Trophoblast cell (in vitro differentiated cells and primary cell): ENCODE measurements around the gene SF3B2.

Source experiments
- DNase-seq, 2 donors: peaks; one replicate each; pipeline ENCODE4 v3.0.0-alpha.2; 2016
- H2AFZ ChIP-seq: 2 replicates; pipeline ENCODE4 v1.6.1; 2013; ENCODE audit warnings: low read length, moderate library complexity, mild to moderate bottlenecking; ENCODE audit not compliant: insufficient read depth, poor library complexity
- H2AK5ac ChIP-seq: 2 replicates; pipeline ENCODE4 v1.6.1; 2013; ENCODE audit warnings: mild to moderate bottlenecking, low read length
- H2BK120ac ChIP-seq: 2 replicates; pipeline ENCODE4 v1.6.1; 2013; ENCODE audit warnings: low read length, mild to moderate bottlenecking, moderate library complexity; ENCODE audit not compliant: insufficient read depth, poor library complexity
- H2BK12ac ChIP-seq: 2 replicates; pipeline ENCODE4 v1.6.1; 2013; ENCODE audit warnings: mild to moderate bottlenecking, low read length, moderate library complexity
- H2BK5ac ChIP-seq: 2 replicates; pipeline ENCODE4 v1.6.1; 2013; ENCODE audit warnings: low read length, low read depth, moderate library complexity, mild to moderate bottlenecking; ENCODE audit not compliant: poor library complexity
- H3K14ac ChIP-seq: 2 replicates; pipeline ENCODE4 v1.6.1; 2013; ENCODE audit warnings: mild to moderate bottlenecking, low read length
- H3K18ac ChIP-seq: 2 replicates; pipeline ENCODE4 v1.6.1; 2013; ENCODE audit warnings: mild to moderate bottlenecking, low read length
- H3K23ac ChIP-seq: 2 replicates; pipeline ENCODE4 v1.6.1; 2013; ENCODE audit warnings: low read length
- H3K27ac ChIP-seq: 2 replicates; pipeline ENCODE4 v1.5.1; 2013; ENCODE audit warnings: low read depth, mild to moderate bottlenecking, inconsistent platforms, low read length, moderate library complexity
- H3K27me3 ChIP-seq: 2 replicates; pipeline ENCODE4 v1.6.1; 2013; ENCODE audit warnings: inconsistent platforms, mild to moderate bottlenecking, low read length, moderate library complexity; ENCODE audit not compliant: insufficient read depth
- H3K36me3 ChIP-seq, 2 experiments: 1 replicate in 1 of 2; 2 replicates in 1 of 2; pipeline ENCODE4 v1.6.1; 2013; ENCODE audit warnings: low read length in 2 of 2, mild to moderate bottlenecking in 2 of 2, moderate library complexity in 1 of 2; ENCODE audit not compliant: insufficient read depth in 2 of 2, control insufficient read depth in 1 of 2
- H3K4ac ChIP-seq: 2 replicates; pipeline ENCODE4 v1.6.1; 2013; ENCODE audit warnings: low read depth, mild to moderate bottlenecking, low read length, moderate library complexity
- H3K4me1 ChIP-seq, 2 experiments: 1 replicate in 1 of 2; 2 replicates in 1 of 2; pipeline ENCODE4 v1.6.1; 2013; ENCODE audit warnings: low read length in 2 of 2, mild to moderate bottlenecking in 2 of 2, moderate library complexity in 1 of 2; ENCODE audit not compliant: insufficient read depth in 2 of 2, control insufficient read depth in 1 of 2
- H3K4me2 ChIP-seq: 2 replicates; pipeline ENCODE4 v1.6.1; 2013; ENCODE audit warnings: inconsistent platforms, mild to moderate bottlenecking, low read length, moderate library complexity
- H3K4me3 ChIP-seq: 2 replicates; pipeline ENCODE4 v1.5.1; 2013; ENCODE audit warnings: mild to moderate bottlenecking, low read depth, low read length, inconsistent platforms
- H3K79me1 ChIP-seq: one replicate; pipeline ENCODE4 v1.6.1; 2013; ENCODE audit warnings: low read length
- H3K79me2 ChIP-seq: 2 replicates; pipeline ENCODE4 v1.6.1; 2013; ENCODE audit warnings: low read length, mild to moderate bottlenecking; ENCODE audit not compliant: control insufficient read depth, insufficient read depth, poor library complexity
- H3K9ac ChIP-seq: 2 replicates; pipeline ENCODE4 v1.6.1; 2013; ENCODE audit warnings: mild to moderate bottlenecking, low read length
- H3K9me3 ChIP-seq: 2 replicates; pipeline ENCODE4 v1.6.1; 2013; ENCODE audit warnings: low read depth, mild to moderate bottlenecking, control low read depth, inconsistent platforms, low read length; ENCODE audit not compliant: insufficient read depth
- H4K12ac ChIP-seq: 2 replicates; pipeline ENCODE4 v1.6.1; 2013; ENCODE audit warnings: low read depth, mild to moderate bottlenecking, low read length, moderate library complexity
- H4K8ac ChIP-seq: 2 replicates; pipeline ENCODE4 v1.6.1; 2013; ENCODE audit warnings: low read depth, mild to moderate bottlenecking, low read length, moderate library complexity
- H4K91ac ChIP-seq: one replicate; pipeline ENCODE4 v1.6.1; 2013; ENCODE audit warnings: low read depth, mild to moderate bottlenecking, low read length, moderate library complexity
- WGBS: extraction: QIAGEN DNeasy Blood & Tissue Kit; methylation state at CpG from one replicate; pipeline ENCODE4 v1.1.7; 2013; ENCODE audit warnings: missing lambda C conversion rate; ENCODE audit not compliant: insufficient read length, insufficient coverage; ENCODE audit errors: extremely low coverage; 5-methylcytosine and 5-hydroxymethylcytosine counted together

Gene SF3B2

GRCh38 chr11:66107600-66108510 is 55.7 kb downstream of the SF3B2 start:
- H4K8ac ChIP-seq: no peak overlapping the region
- WGBS: no CpG with 5 or more reads among the region's 3 CpGs
- peak overlapping the region; percentile 50 for H3K18ac ChIP-seq
- peaks cover 14 to 25% of the 10 kb centered on the region in 2 experiments for H3K4me1 ChIP-seq
- peak overlapping the region; percentile 10 for H4K91ac ChIP-seq
- H3K4me2 ChIP-seq: no peak overlapping the region
- no peak overlapping the region for H2BK12ac ChIP-seq
- no peaks in the 10 kb centered on the region for H3K27me3 ChIP-seq
- no peaks in the 10 kb centered on the region for H3K9me3 ChIP-seq
- no peak overlapping the region for H2AFZ ChIP-seq
- H3K4ac ChIP-seq: no peak overlapping the region
- peaks cover 4% of the 10 kb centered on the region for H3K79me2 ChIP-seq
- no peak overlapping the region for H3K23ac ChIP-seq
- H3K27ac ChIP-seq: peak overlapping the region; percentile 83
- no peak overlapping the region for H3K14ac ChIP-seq
- H3K9ac ChIP-seq: no peak overlapping the region
- H3K4me3 ChIP-seq: no peak overlapping the region
- H2BK5ac ChIP-seq: peak overlapping the region; percentile 21
- H3K79me1 ChIP-seq: peaks cover 8% of the 10 kb centered on the region
- H2BK120ac ChIP-seq: no peak overlapping the region
- H3K36me3 ChIP-seq: no peaks in the 10 kb centered on the region
- no peak overlapping the region for H2AK5ac ChIP-seq
- DNase-seq: peak; percentile 23 to 55
- no peak overlapping the region for H4K12ac ChIP-seq

DNA sequence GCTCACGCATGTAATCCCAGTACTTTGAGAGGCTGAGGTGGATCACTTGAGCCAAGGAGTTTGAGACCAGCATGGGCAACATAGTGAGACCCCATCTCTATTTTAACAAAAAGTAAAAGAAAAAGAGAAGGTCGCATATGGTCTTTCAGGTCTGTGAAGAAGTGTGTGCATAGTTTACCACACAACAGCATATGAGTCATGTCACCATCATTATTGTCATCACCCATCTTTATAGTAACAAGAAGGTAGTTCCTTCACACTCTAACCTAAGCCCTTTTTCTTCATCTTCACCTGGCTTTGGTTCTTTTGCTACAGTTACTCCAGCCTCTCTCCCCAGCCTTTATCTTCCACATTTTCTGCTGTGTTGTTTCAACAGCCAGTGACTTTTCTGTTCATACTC is 57.1 kb downstream of the SF3B2 start:
- peaks cover 4% of the 10 kb centered on the region for H3K79me2 ChIP-seq
- H2BK120ac ChIP-seq: no peak overlapping the region
- no peak overlapping the region for H4K91ac ChIP-seq
- WGBS: no CpG with 5 or more reads among the region's 2 CpGs
- no peak overlapping the region for H3K23ac ChIP-seq
- no peak overlapping the region for H3K4me2 ChIP-seq
- no peak overlapping the region for H2BK5ac ChIP-seq
- DNase-seq: no peak
- no peak overlapping the region for H4K12ac ChIP-seq
- H3K27me3 ChIP-seq: no peaks in the 10 kb centered on the region
- no peak overlapping the region for H3K4ac ChIP-seq
- H3K14ac ChIP-seq: no peak overlapping the region
- no peak overlapping the region for H3K9ac ChIP-seq
- H4K8ac ChIP-seq: no peak overlapping the region
- peaks cover 14 to 25% of the 10 kb centered on the region in 2 experiments for H3K4me1 ChIP-seq
- H2AFZ ChIP-seq: no peak overlapping the region
- H3K9me3 ChIP-seq: no peaks in the 10 kb centered on the region
- no peak overlapping the region for H3K18ac ChIP-seq
- H3K79me1 ChIP-seq: peaks cover 8% of the 10 kb centered on the region
- no peak overlapping the region for H2AK5ac ChIP-seq
- H2BK12ac ChIP-seq: no peak overlapping the region
- H3K36me3 ChIP-seq: no peaks in the 10 kb centered on the region
- no peak overlapping the region for H3K4me3 ChIP-seq
- no peak overlapping the region for H3K27ac ChIP-seq

DNA sequence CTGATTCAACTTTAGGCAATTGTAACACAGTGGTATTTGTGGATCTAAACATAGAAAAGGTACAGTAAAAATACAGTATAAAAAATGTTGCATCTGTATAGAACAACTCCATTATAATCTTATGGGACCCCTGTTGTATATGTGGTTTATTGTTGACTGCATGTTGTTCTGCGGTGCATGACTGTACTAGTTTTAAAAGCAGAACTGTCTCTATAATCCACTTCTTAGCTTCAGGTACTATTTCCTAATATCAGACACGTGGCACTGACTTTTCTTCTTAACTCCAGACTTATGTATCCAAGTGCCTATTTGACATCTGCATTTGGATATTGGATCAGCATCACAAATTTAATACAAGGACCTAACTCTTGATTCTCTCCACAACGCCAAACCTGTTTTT is 59.0 kb downstream of the SF3B2 start:
- Histone ChIP-seq H3K14ac (no peak overlapping the region), H4K12ac (no peak overlapping the region), H4K8ac (no peak overlapping the region), H3K9ac (no peak overlapping the region), H3K36me3 (no peaks in the 10 kb centered on the region), H3K27ac (no peak overlapping the region), H3K79me1 (peaks cover 8% of the 10 kb centered on the region), H3K9me3 (no peaks in the 10 kb centered on the region), H2BK12ac (no peak overlapping the region), H3K23ac (no peak overlapping the region), H3K4me2 (no peak overlapping the region), H4K91ac (no peak overlapping the region), H2AK5ac (no peak overlapping the region), H2BK5ac (no peak overlapping the region), H3K79me2 (peaks cover 3% of the 10 kb centered on the region), H3K4ac (no peak overlapping the region), H3K4me1 (peaks cover 17 to 31% of the 10 kb centered on the region in 2 experiments), H3K4me3 (no peak overlapping the region), H2BK120ac (no peak overlapping the region), H3K27me3 (no peaks in the 10 kb centered on the region), H2AFZ (no peak overlapping the region), H3K18ac (no peak overlapping the region)
- no CpG with 5 or more reads among the region's 3 CpGs for WGBS
- DNase-seq: no peak

- Histone ChIP-seq H4K91ac (peak overlapping the region; percentile 41), H3K14ac (peak overlapping the region; percentile 7), H3K4ac (peak overlapping the region; percentile 28), H3K4me1 (peaks cover 20 to 27% of the 10 kb centered on the region in 2 experiments), H4K12ac (no peak overlapping the region), H4K8ac (no peak overlapping the region), H2AK5ac (peak overlapping the region; percentile 13), H2BK120ac (peak overlapping the region; percentile 1), H2BK12ac (peak overlapping the region; percentile 20), H3K27me3 (no peaks in the 10 kb centered on the region), H3K79me2 (peaks cover 3% of the 10 kb centered on the region), H3K4me2 (no peak overlapping the region), H3K27ac (peak overlapping the region; percentile 14), H3K9ac (no peak overlapping the region), H3K79me1 (peaks cover 8% of the 10 kb centered on the region), H3K18ac (peak overlapping the region; percentile 62), H3K4me3 (no peak overlapping the region), H3K23ac (no peak overlapping the region), H2BK5ac (peak overlapping the region; percentile 1), H2AFZ (no peak overlapping the region), H3K36me3 (no peaks in the 10 kb centered on the region), H3K9me3 (no peaks in the 10 kb centered on the region)
- DNase-seq: no peak
- no CpG with 5 or more reads among the region's 9 CpGs for WGBS
Observed at GRCh38 chr11:66112041-66112491, 59.9 kb downstream of the SF3B2 start.
